RCC 7860 (cell line): ENCODE data around the gene TRIO.
A peak's percentile ranks its signal among the peaks of the same experiment; 100 is the strongest.

Experiments used
- DNase-seq: peaks from one replicate; pipeline ENCODE4 v3.0.0-alpha.2; 2015; ENCODE audit warnings: low spot score
- FAIRE-seq: peaks from 2 replicates; lab custom pipeline; 2012; peaks lifted over from hg19 to GRCh38; lab: Jason Lieb, UNC

Gene TRIO

GRCh38 chr5:14463629-14464028 lies 320.5 kb downstream of the TRIO start:
- DNase-seq: peak; percentile 48
- FAIRE-seq: no peak

DNA sequence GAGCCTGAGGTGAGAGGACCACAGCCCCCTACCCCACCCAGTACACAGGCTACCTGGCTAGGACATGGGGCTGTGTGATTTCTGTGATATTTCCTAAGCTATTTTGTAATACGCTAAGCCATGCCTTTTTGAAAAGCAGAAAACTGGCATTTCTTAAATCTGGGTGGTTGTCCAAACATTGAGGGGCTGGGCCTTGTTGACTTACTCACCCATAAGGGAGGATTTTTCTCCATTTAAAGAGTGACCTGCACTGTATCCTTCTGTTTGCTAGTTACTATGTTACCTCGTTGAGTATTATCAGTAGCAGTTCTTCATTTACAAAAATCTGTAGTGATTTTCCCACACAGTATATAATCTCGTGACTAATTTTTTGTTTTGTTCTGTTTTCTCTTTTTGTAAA lies 321.0 kb downstream of the TRIO start:
- no peak for DNase-seq
- FAIRE-seq: no peak

DNA sequence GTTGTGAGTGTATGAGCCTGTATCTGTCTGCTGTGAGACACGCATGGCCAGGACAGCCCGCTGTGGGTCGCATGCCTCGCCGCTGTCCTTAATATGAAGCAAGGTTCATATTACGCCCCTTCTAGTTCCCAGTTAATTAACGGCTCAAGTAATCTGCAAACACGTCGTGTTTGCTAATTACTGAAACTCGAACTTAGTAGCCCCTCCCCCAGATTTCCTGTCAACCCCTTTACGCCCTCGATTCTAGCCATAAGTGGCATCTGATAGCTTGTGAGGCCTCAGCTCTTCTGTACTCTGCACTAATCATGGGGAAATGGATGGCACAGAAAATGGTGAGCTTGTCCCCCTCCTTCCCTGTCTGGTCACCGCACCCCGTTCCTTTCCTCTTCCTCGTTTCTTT lies 321.5 kb downstream of the TRIO start:
- FAIRE-seq (no peak), DNase-seq (no peak)

DNA sequence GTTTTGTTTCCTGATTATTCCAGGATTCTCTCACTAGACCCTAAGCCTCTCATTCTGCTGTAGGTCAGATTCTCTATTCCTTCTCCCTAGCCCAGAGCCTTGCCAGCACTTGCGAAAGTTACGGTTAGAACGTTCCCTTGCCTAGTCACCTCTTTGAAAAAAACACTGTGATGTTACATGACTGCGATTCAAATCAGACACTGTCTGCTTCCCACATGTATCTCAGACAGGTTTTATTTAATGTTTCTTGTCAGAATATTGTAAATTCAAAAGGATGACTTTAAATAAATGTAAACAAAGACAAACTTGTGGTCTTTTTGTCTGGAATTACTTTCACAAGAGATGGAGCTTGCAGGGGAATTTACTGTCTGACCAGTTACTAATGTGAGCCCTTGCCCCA lies 322.0 kb downstream of the TRIO start:
- DNase-seq (no peak), FAIRE-seq (no peak)

GRCh38 chr5:14465776-14466175 lies 322.6 kb downstream of the TRIO start:
- DNase-seq: no peak
- FAIRE-seq: no peak

GRCh38 chr5:14467251-14467650 lies 324.1 kb downstream of the TRIO start:
- FAIRE-seq (no peak), DNase-seq (no peak)

GRCh38 chr5:14467886-14468285 lies 324.7 kb downstream of the TRIO start:
- FAIRE-seq: no peak
- DNase-seq: no peak

- no peak for FAIRE-seq
- DNase-seq: no peak
Observed at GRCh38 chr5:14469551-14470377, 326.6 kb downstream of the TRIO start.

GRCh38 chr5:14471507-14471906 lies 328.4 kb downstream of the TRIO start:
- DNase-seq: no peak
- no peak for FAIRE-seq

- no peak for FAIRE-seq
- DNase-seq: no peak
Observed at GRCh38 chr5:14472986-14473567, 329.9 kb downstream of the TRIO start.

DNA sequence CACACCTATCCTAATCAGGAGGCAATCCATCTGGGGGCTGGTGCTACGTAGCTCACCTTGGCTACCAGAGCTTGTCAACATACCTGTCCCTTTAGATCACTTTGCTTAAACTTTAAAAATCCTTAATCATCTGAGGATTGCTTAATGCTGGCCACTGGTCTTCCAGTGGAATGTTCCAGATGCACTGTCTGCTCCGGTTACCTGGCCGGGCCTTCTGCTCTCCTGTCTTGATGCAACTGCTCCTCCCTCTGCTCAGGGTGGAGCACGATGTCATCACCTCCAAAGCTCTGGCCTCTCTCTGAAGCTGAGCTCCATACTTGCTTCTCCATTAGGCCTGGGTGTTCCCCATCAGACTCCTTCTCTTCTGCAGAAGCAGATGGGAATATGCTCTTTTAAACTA lies 331.9 kb downstream of the TRIO start:
- DNase-seq (no peak), FAIRE-seq (no peak)

DNA sequence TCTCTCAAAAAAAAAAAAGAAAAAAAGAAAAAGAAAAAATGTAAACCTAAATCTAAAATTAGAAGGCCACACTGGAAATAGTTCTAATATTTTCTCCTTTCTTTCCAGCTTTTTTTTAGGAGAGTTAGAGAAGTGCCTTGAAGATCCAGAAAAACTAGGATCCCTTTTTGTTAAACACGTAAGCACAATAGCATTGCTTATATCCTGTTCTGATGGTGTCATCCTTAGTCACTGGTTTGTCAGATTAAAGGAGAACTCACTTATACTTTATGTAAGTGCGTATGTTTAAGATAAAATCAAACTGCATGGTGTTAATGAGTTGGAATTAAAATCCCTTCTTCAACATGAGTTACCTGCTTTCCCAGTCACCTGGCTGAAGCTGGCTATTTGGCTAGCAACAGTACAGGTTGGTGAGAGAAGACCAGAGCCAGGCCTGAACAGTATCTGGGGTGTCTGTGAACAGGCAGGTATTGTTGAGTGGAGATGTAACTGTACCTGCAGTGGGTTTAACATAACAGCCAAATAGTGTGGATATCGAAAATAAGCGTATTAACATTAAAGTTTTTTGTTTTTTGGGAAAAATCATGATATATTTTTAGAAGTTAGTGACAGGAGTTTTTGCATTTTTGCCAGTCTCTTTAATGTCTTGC lies 333.8 kb downstream of the TRIO start:
- FAIRE-seq: no peak
- peak; percentile 15 for DNase-seq

DNA sequence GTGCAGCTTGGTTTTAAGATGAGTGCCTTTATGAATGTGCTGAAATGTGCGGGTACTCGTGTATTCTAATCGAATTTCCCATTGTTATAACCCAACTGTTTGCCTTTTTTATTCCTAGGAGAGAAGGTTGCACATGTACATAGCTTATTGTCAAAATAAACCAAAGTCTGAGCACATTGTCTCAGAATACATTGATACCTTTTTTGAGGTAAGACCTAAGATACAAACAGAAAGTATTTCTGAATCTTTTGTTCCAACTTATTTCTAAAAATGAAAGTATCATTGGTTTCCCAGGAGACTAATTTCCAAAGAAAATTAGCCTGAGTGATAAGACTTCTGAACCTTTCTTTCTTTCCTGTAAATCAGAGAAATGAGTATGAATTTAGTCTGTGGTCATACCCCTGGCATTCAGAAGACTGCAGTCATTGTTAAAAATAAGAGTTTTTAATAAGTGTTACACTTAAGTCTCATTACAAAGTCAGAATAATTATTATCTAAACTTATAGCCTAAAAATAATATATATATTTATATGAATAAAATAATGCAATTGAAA lies 336.1 kb downstream of the TRIO start:
- no peak for DNase-seq

DNA sequence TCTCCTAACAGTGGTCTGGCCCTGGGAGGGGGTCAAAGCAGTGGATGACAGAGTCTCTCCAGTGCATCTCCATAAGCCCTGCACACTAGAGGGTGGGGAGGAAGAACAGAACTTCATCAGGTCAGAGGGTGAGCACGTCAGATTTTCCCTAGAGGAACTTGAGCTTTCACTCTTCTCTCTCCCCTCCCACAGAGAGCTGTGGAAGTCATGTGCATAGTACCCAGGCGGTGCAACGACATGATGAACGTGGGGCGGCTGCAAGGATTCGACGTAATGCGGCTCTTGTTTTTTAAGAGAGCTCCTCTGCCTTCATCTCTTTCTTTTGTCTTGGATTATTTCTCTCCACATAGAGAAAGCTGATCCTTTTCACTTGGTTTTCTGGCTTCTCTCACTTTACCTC lies 338.2 kb downstream of the TRIO start:
- FAIRE-seq: no peak

More for the DNA sequence above, 336.1 kb downstream of the TRIO start:
- no peak for FAIRE-seq

DNA sequence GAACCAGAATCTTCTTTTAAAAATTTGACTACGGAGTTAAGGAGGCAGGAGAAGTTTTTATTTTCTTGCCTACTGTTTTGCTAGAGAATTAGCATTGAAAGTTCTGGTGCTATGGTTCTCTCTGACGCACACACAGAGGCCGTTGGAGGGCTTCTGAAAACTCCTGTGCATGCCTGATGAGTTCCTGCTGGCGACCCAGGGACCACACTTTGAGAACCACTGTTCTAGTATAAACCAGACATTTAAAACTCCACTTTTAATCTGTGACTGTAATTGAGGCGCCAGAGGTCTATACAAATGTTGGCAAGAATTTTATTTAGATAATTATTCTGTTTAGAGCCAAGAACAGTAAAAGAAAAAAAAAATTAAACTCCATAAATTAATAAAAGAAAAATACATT lies 338.9 kb downstream of the TRIO start:
- no peak for FAIRE-seq

More for the DNA sequence above, 338.2 kb downstream of the TRIO start:
- no peak for DNase-seq

DNA sequence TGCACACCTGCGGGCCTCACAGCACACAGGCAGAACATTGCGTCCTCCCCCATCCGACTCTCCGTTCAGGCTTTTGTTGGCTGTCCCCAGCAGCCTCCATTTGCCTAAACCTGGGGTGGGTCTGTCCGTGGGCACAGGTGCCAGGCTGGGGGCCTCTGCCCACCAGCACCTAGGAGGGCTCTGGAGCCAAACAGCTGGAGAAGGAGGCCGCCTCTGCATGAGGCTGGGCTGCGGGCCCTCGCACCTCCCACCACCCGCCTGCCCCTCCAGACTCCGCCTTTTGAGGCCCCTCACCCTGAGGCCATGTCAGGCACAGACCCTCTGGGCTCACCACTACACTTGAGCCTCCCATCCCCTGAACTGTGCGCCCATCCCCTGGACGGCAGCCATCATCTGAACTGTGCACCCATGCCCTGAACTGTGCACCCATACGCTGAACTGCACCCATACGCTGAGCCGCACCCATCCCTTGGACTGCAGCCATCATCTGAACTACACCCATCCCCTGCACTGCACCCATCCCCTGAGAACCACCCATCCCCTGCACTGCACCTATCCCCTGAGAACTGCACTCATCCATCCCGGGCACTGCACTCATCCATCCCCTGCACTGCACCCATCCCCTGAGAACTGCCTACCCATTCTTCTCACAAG lies 340.5 kb downstream of the TRIO start:
- FAIRE-seq (no peak), DNase-seq (no peak)

More for the DNA sequence above, 338.9 kb downstream of the TRIO start:
- DNase-seq: no peak

DNA sequence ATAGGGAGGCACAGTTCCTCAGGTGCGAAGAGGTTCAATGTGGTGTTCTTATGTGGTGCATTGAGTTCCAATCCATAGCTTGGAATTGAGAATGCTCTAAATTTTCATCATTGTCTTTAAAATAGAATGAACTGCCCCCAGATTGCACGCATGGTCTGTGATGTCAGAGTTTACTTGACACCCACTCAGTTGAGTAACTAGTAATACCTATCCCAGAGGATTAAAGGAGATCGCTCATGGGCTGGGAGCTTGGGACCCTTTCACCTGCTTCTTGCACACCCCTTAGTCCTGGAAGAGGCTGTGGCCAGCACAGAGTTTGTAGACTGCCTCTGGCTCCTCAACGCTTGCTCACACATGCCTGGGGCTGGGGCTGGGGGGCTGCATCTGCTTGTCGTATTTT lies 343.3 kb downstream of the TRIO start:
- DNase-seq (no peak), FAIRE-seq (no peak)

DNA sequence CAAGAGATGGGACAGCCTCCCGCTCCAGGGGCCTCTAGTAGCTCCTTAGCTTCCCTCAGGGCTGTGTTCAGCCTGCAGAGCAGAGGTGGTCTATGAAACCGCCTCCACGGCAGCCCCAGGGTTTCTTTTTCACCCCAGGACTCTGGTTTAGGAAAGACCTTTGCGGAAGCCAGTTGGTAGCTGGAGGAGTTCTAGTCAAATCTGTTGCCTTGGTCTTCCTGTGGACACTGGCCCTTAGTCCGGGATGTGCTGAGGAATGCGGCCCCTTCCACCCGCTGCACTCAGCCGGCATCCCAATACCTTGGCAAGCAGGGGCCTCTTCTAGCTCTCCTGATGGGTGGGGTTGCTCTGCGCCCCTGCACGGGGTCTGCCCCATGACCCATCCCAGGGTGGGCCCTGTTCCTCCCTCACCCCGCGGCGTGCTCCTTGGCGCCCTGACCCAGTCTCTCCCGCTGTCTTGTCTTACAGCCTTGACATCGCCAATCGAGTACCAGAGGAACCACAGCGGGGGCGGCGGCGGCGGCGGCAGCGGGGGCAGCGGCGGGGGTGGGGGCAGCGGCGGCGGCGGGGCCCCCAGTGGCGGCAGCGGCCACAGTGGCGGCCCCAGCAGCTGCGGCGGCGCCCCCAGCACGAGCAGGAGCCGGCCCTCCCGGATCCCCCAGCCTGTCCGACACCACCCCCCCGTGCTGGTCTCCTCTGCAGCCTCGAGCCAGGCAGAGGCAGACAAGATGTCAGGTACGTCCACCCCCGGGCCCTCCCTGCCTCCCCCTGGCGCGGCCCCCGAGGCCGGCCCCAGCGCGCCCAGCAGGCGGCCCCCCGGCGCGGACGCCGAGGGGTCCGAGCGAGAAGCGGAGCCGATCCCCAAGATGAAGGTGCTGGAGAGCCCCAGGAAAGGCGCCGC lies 344.1 kb downstream of the TRIO start:
- FAIRE-seq (no peak), DNase-seq (no peak)

GRCh38 chr5:14487897-14488570 lies 344.9 kb downstream of the TRIO start:
- no peak for FAIRE-seq
- DNase-seq: no peak

- FAIRE-seq (no peak), DNase-seq (no peak)
Observed at GRCh38 chr5:14488709-14489108, 345.6 kb downstream of the TRIO start.
